Spleen (tissue), 7 donors: ENCODE results near the gene RFLNA.

ENCODE experiments used
- CTCF ChIP-seq, 11 experiments: fragments of 200-600 bp in 7 of 11; fragments of 450-650 bp in 4 of 11; sonication (generic) in 4 of 11; IDR thresholded peaks in 8 of 11; conservative IDR thresholded peaks in 3 of 11; 1 replicate in 7 of 11; 2 replicates in 4 of 11; pipeline versions ENCODE4 v1.4.0 to v1.8.0; 2016 to 2021; ENCODE audit warnings: antibody characterized with exemption in 11 of 11, inconsistent platforms in 4 of 11, mild to moderate bottlenecking in 1 of 11
- POLR2A ChIP-seq, 3 donors: fragments of 450-650 bp; IDR thresholded peaks; one replicate each; pipeline ENCODE4 v1.5.1; 2017; ENCODE audit warnings: antibody characterized with exemption in 3 of 3, mild to moderate bottlenecking in 1 of 3
- POLR2AphosphoS5 ChIP-seq, 3 donors: sonication (generic); formaldehyde crosslinking; IDR thresholded peaks; one replicate each; pipeline ENCODE4 v1.5.1; 2017; ENCODE audit warnings: antibody characterized with exemption in 3 of 3
- donor health status: DM: no; HTN: no; CAD: no; lungs with moderate emphysema.
- donor health status: DM: no; HTN: no; CAD: no.
- donor health status: DM: no; HTN: no; CAD: no.

GRCh38 chr12:124309231-124309630 is 14.3 kb downstream of the RFLNA start:
- TF ChIP-seq CTCF (IDR thresholded peaks at IDR 0.05 in 8 of 11, conservative IDR thresholded peaks at IDR 0.05 in 3 of 11) (no peak), POLR2A (IDR thresholded peaks at IDR 0.05) (no peak), POLR2AphosphoS5 (IDR thresholded peaks at IDR 0.05) (no peak)
